CD4-positive, alpha-beta T cell (primary cell): ENCODE measurements around the gene CDIP1. TPM values are rescaled to one million over a fixed set of nuclear protein-coding genes. Genes with fewer than 3 reads are reported as not detected.
A peak's percentile ranks its signal among the peaks of the same experiment; 100 is the strongest.

Source experiments
- ATAC-seq: fragments of 200-7000 bp; cut with Tn5 transposase; one replicate; pipeline ENCODE4 v1.10.0; 2022; ENCODE audit warnings: mild to moderate bottlenecking; ENCODE audit not compliant: poor library complexity
- CTCF ChIA-PET: fragments of 350-600 bp; sonication (Branson Sonifier 250); formaldehyde crosslinking; loops from one replicate; lab custom pipeline; 2021; ENCODE audit warnings: antibody characterized with exemption, inconsistent platforms; lab: Charles Lee
- POLR2A ChIA-PET: fragments of 350-600 bp; sonication (Branson Sonifier 250); formaldehyde crosslinking; loops from one replicate; lab custom pipeline; 2021; ENCODE audit warnings: antibody characterized with exemption, inconsistent platforms; lab: Charles Lee
- DNase-seq, 14 experiments: peaks; one replicate each; pipeline ENCODE4 v3.0.0-alpha.2; 2013 to 2020; ENCODE audit warnings: mixed read lengths in 2 of 14
- H3K27ac ChIP-seq, 2 donors: one replicate each; pipeline versions ENCODE4 v1.5.1 to v1.7.0; 2013; ENCODE audit warnings: low read length in 2 of 2, low read depth in 1 of 2, mild to moderate bottlenecking in 1 of 2
- H3K27me3 ChIP-seq, 2 experiments: 1 replicate in 1 of 2; 2 replicates in 1 of 2; pipeline versions ENCODE4 v1.6.1 to v1.7.0; 2013; ENCODE audit warnings: low read length in 2 of 2, control low read depth in 1 of 2, mild to moderate bottlenecking in 1 of 2, moderate library complexity in 1 of 2; ENCODE audit not compliant: insufficient read depth in 2 of 2, control insufficient read depth in 1 of 2
- H3K36me3 ChIP-seq: one replicate; pipeline ENCODE4 v1.6.1; 2013; ENCODE audit warnings: low read length, control low read depth; ENCODE audit not compliant: insufficient read depth
- H3K4me1 ChIP-seq: one replicate; pipeline ENCODE4 v1.6.1; 2013; ENCODE audit warnings: low read length, control low read depth; ENCODE audit not compliant: insufficient read depth
- H3K4me3 ChIP-seq: one replicate; pipeline ENCODE4 v1.5.1; 2013; ENCODE audit warnings: mild to moderate bottlenecking, low read length, moderate library complexity
- H3K9me3 ChIP-seq, 2 experiments: 1 replicate in 1 of 2; 2 replicates in 1 of 2; pipeline versions ENCODE4 v1.6.1 to v1.7.0; 2013; ENCODE audit warnings: low read length in 2 of 2, mild to moderate bottlenecking in 2 of 2, control low read depth in 1 of 2, moderate library complexity in 1 of 2; ENCODE audit not compliant: control insufficient read depth in 1 of 2, insufficient read depth in 1 of 2
- H3K27ac Mint-ChIP-seq: one replicate; pipeline ENCODE4 v1.8.0; 2020; ENCODE audit warnings: mixed read lengths
- H3K27me3 Mint-ChIP-seq: one replicate; pipeline ENCODE4 v1.8.0; 2021; ENCODE audit warnings: mixed read lengths
- H3K36me3 Mint-ChIP-seq: one replicate; pipeline ENCODE4 v1.8.0; 2021; ENCODE audit warnings: low read depth, mixed read lengths
- H3K4me1 Mint-ChIP-seq: one replicate; pipeline ENCODE4 v1.8.0; 2021; ENCODE audit warnings: low read depth, mixed read lengths
- H3K4me3 Mint-ChIP-seq: one replicate; pipeline ENCODE4 v1.8.0; 2020; ENCODE audit warnings: mild to moderate bottlenecking, mixed read lengths
- H3K9me3 Mint-ChIP-seq: one replicate; pipeline ENCODE4 v1.8.0; 2020; ENCODE audit warnings: mixed read lengths
- CTCF ChIP-seq: fragments of 200-600 bp; IDR thresholded peaks from one replicate; pipeline ENCODE4 v1.8.0; 2022; ENCODE audit warnings: antibody characterized with exemption, mild to moderate bottlenecking
- intact Hi-C, 2 experiments: fragments of 100-400 bp; cut with DNase I in 1 of 2; cut with micrococcal nuclease in 1 of 2; formaldehyde crosslinking; loops; one replicate each; pipeline versions ENCODE4 v1.15.1 to v1.9.0; 2023 to 2025; cut with DNase I, micrococcal nuclease
- total RNA-seq, 174 experiments: library from RNA in 2 of 174; stranded (reverse) in 2 of 174; gene quantifications; one replicate each; pipeline ENCODE4 v1.2.3 and lab custom pipeline; 2021 to 2026

The CDIP1 gene
- total RNA-seq, 2 experiments from 2014 or later: 19.5 to 22.4 TPM

- Histone ChIP-seq H3K36me3 (peaks cover 35% of the 10 kb centered on the region), H3K9me3 (no peaks in the 10 kb centered on the region), H3K27me3 (no peaks in the 10 kb centered on the region), H3K4me1 (peaks cover 30% of the 10 kb centered on the region), H3K27ac (no peak overlapping the region), H3K4me3 (no peak overlapping the region)
- ATAC-seq (no peak), DNase-seq (no peak)
- H3K27me3 Mint-ChIP-seq: no peaks in the 10 kb centered on the region
- intact Hi-C loops: no loop called here
- H3K4me3 Mint-ChIP-seq: no peak overlapping the region
- TF ChIP-seq CTCF: no peak
- H3K36me3 Mint-ChIP-seq: peaks cover 27% of the 10 kb centered on the region
- H3K4me1 Mint-ChIP-seq: peaks cover 30% of the 10 kb centered on the region
- H3K27ac Mint-ChIP-seq: peak overlapping the region; percentile 52
- ChIA-PET CTCF (no interaction called here), POLR2A (no interaction called here)
- H3K9me3 Mint-ChIP-seq: no peaks in the 10 kb centered on the region
Observed at GRCh38 chr16:4468972-4469371, 69.6 kb downstream of the CDIP1 start.

- no peak for DNase-seq
- intact Hi-C loops: no loop called here
- CTCF ChIA-PET: interaction anchor here (1.3 kb wide), 1 partner anchor 8 kb away, joined by 4 read pairs; the partner anchor contains the start of gene HMOX2
Observed at GRCh38 chr16:4467916-4468315, 70.7 kb downstream of the CDIP1 start.

GRCh38 chr16:4465977-4466779 lies 72.4 kb downstream of the CDIP1 start:
- intact Hi-C loops: no loop called here
- Mint-ChIP-seq H3K27me3 (no peaks in the 10 kb centered on the region), H3K36me3 (peaks cover 36% of the 10 kb centered on the region), H3K27ac (peak overlapping the region; percentile 84), H3K9me3 (no peaks in the 10 kb centered on the region), H3K4me3 (peak overlapping the region; percentile 30), H3K4me1 (peaks cover 17% of the 10 kb centered on the region)
- no peaks in the 10 kb centered on the region for H3K9me3 ChIP-seq
- peaks cover 58% of the 10 kb centered on the region for H3K36me3 ChIP-seq
- DNase-seq (peak; percentile 27 to 89 (median 52)), ATAC-seq (peak; percentile 93)
- H3K4me3 ChIP-seq: no peak overlapping the region
- peaks cover 24% of the 10 kb centered on the region for H3K4me1 ChIP-seq
- peak overlapping the region; percentile 53 to 65 for H3K27ac ChIP-seq
- TF ChIP-seq CTCF: no peak
- ChIA-PET POLR2A (interaction anchor here (0.5 to 2.8 kb wide), 7 partner anchors 9 to 190 kb away, joined by 3 to 28 read pairs (median 4); partner anchors contain the start of genes HMOX2 and NMRAL1), CTCF (interaction anchor here (0.9 kb wide), 1 partner anchor 83 kb away, joined by 3 read pairs; no protein-coding TSS in a partner anchor)
- H3K27me3 ChIP-seq: no peaks in the 10 kb centered on the region

More at GRCh38 chr16:4467916-4468315, 70.7 kb downstream of the CDIP1 start:
- Histone ChIP-seq H3K27ac (no peak overlapping the region), H3K4me3 (no peak overlapping the region), H3K27me3 (no peaks in the 10 kb centered on the region), H3K36me3 (peaks cover 45% of the 10 kb centered on the region), H3K9me3 (no peaks in the 10 kb centered on the region), H3K4me1 (peaks cover 24% of the 10 kb centered on the region)
- TF ChIP-seq CTCF: no peak
- Mint-ChIP-seq H3K27ac (no peak overlapping the region), H3K4me1 (peaks cover 23% of the 10 kb centered on the region), H3K27me3 (no peaks in the 10 kb centered on the region), H3K36me3 (peaks cover 36% of the 10 kb centered on the region), H3K4me3 (no peak overlapping the region), H3K9me3 (no peaks in the 10 kb centered on the region)
- POLR2A ChIA-PET: interaction anchor here (1.0 kb wide), 1 partner anchor 17 kb away, joined by 3 read pairs; no protein-coding TSS in a partner anchor
- ATAC-seq: no peak
